Measurements from ENCODE around the gene SLC17A6.

DNA sequence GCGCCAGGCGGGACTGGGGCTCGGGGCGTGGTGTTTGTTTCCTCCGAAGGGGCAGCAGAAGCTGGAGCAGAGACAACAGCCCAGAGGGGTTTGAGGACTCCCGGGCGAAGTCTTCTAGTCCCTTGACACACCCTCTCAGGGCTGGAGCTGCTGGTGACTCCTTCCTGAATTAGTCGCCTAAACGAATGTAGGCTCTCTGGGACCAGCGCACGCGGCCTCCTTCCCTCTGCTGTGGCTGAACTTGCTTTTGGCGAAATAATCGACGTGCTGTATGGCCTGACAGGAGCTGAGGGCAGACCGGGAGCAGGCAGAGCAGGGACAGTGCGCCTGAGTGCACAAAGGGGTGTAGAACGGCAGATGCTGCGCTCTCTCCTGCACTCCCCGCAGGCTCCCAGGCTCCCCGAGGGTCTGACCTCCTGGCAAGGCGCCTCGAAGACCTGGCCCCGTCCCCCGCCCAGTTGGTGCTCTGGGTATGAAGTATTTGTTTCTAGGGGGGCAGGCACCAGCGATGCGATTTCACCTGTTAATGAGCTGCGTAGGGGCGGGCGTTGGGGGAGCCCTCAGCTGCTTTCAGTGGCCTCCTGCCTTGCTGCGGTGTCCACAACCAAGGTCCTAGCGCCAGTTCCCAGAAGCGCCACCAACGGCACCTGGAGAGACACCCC is 5.3 kb downstream of the SLC17A6 start:
- TF ChIP-seq CTCF (IDR thresholded peaks at IDR 0.05) (no peak), EZH2 (IDR thresholded peaks at IDR 0.05; ENCODE audit: borderline replicate concordance, insufficient read depth, low read depth, low read length, poor library complexity, severe bottlenecking) (no peak)
